Ramos (cell line): Measurements from ENCODE around the gene GAMT.

Source experiments
- in situ Hi-C: fragments of 300-500 bp; cut with MboI; formaldehyde crosslinking; loops from one replicate; pipeline ENCODE4 v1.14.3; 2022; ENCODE audit warnings: low sequenced_read_pairs; ENCODE audit not compliant: unreplicated experiment

Gene GAMT

GRCh38 chr19:1370579-1371361 is 30.6 kb downstream of the GAMT start:
- in situ Hi-C loops = no loop called here

- in situ Hi-C loops = no loop called here
Observed at GRCh38 chr19:1369214-1369805, 32.0 kb downstream of the GAMT start.

- in situ Hi-C loops = no loop called here
Observed at GRCh38 chr19:1366899-1367870, 34.2 kb downstream of the GAMT start.

GRCh38 chr19:1366296-1366695 is 35.0 kb downstream of the GAMT start:
- in situ Hi-C loops = no loop called here

- in situ Hi-C loops = no loop called here
Observed at GRCh38 chr19:1365319-1366269, 35.7 kb downstream of the GAMT start.

- in situ Hi-C loops = no loop called here
Observed at GRCh38 chr19:1364070-1364704, 37.2 kb downstream of the GAMT start.

GRCh38 chr19:1363599-1363998 is 37.7 kb downstream of the GAMT start:
- in situ Hi-C loops = no loop called here

GRCh38 chr19:1362387-1363257 is 38.7 kb downstream of the GAMT start:
- in situ Hi-C loops = no loop called here

- in situ Hi-C loops = no loop called here
Observed at GRCh38 chr19:1361601-1362386, 39.5 kb downstream of the GAMT start.

- in situ Hi-C loops = no loop called here
Observed at GRCh38 chr19:1360818-1361461, 40.4 kb downstream of the GAMT start.

- in situ Hi-C loops = no loop called here
Observed at GRCh38 chr19:1360126-1360817, 41.1 kb downstream of the GAMT start.

- in situ Hi-C loops = no loop called here
Observed at GRCh38 chr19:1357531-1358109, 43.7 kb downstream of the GAMT start.

- in situ Hi-C loops = no loop called here
Observed at GRCh38 chr19:1356508-1356865, 44.9 kb downstream of the GAMT start.

GRCh38 chr19:1355568-1356507 is 45.5 kb downstream of the GAMT start:
- in situ Hi-C loops = no loop called here

GRCh38 chr19:1354970-1355567 is 46.3 kb downstream of the GAMT start:
- in situ Hi-C loops = no loop called here
